Spleen (tissue), 7 donors: ENCODE results near the gene AARS1.

Experiments used
- POLR2A ChIP-seq, 3 donors: fragments of 450-650 bp; IDR thresholded peaks; one replicate each; pipeline ENCODE4 v1.5.1; 2017; ENCODE audit warnings: antibody characterized with exemption in 3 of 3, mild to moderate bottlenecking in 1 of 3
- TF ChIP-seq, protein P1 (sequence below), 11 experiments: fragments of 200-600 bp in 7 of 11; fragments of 450-650 bp in 4 of 11; sonication (generic) in 4 of 11; IDR thresholded peaks in 8 of 11; conservative IDR thresholded peaks in 3 of 11; 1 replicate in 7 of 11; 2 replicates in 4 of 11; pipeline versions ENCODE4 v1.4.0 to v1.8.0; 2016 to 2021; ENCODE audit warnings: antibody characterized with exemption in 11 of 11, inconsistent platforms in 4 of 11, mild to moderate bottlenecking in 1 of 11
- donor health status: DM: no; HTN: no; CAD: no; lungs with moderate emphysema.
- donor health status: DM: no; HTN: no; CAD: no.
- donor health status: DM: no; HTN: no; CAD: no.

DNA sequence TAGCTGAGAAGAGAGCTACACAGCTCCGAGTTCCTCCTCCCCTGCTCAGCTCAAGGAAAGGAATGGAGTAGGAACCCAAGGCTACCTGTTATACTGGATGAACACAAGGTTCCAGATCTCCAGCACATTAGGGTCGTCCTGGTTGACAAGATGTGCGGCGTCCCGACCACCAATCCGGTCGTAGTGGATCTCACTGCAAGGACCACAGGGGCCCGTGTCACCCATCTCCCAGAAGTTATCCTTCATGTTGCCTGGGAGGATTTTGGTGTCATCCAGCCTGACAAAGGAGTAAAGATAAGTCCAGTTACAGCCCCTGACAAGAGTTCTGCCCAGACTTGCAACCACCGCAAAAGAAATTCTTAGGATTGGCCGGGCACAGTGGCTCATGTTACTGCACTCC, 17.6 kb downstream of the AARS1 start:
- TF ChIP-seq, protein P1, sequence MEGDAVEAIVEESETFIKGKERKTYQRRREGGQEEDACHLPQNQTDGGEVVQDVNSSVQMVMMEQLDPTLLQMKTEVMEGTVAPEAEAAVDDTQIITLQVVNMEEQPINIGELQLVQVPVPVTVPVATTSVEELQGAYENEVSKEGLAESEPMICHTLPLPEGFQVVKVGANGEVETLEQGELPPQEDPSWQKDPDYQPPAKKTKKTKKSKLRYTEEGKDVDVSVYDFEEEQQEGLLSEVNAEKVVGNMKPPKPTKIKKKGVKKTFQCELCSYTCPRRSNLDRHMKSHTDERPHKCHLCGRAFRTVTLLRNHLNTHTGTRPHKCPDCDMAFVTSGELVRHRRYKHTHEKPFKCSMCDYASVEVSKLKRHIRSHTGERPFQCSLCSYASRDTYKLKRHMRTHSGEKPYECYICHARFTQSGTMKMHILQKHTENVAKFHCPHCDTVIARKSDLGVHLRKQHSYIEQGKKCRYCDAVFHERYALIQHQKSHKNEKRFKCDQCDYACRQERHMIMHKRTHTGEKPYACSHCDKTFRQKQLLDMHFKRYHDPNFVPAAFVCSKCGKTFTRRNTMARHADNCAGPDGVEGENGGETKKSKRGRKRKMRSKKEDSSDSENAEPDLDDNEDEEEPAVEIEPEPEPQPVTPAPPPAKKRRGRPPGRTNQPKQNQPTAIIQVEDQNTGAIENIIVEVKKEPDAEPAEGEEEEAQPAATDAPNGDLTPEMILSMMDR (IDR thresholded peaks at IDR 0.05 in 8 of 11, conservative IDR thresholded peaks at IDR 0.05 in 3 of 11): no peak
- TF ChIP-seq POLR2A (IDR thresholded peaks at IDR 0.05): no peak
